Tongue (tissue), 1 donor: ENCODE results near the gene PRAMEF14. TPM values are rescaled to one million over a fixed set of nuclear protein-coding genes. Genes with fewer than 3 reads are reported as not detected.

Source experiments
- total RNA-seq: library from RNA; depleted of rRNA; stranded (reverse); fragments of >200 nt; gene quantifications from one replicate; pipeline ENCODE4 v1.2.3, GENCODE V29; 2014

The PRAMEF14 gene
- total RNA-seq, 1 donor from 2014 or later: not detected

Other genes with a start within 250 kb of the PRAMEF14 start
- gene HNRNPCL2, start 230.3 kb downstream of the PRAMEF14 start, total RNA-seq: not detected
- not detected for gene PRAMEF26, start 191.1 kb downstream of the PRAMEF14 start, total RNA-seq
- not detected for gene HNRNPCL4, start 181.5 kb downstream of the PRAMEF14 start, total RNA-seq
- not detected for gene PRAMEF9, start 175.3 kb downstream of the PRAMEF14 start, total RNA-seq
- gene PRAMEF13, start 145.7 kb downstream of the PRAMEF14 start, total RNA-seq: not detected
- not detected for gene PRAMEF18, start 121.0 kb downstream of the PRAMEF14 start, total RNA-seq
- not detected for gene PRAMEF5, start 92.9 kb downstream of the PRAMEF14 start, total RNA-seq
- gene PRAMEF8, start 62.0 kb downstream of the PRAMEF14 start, total RNA-seq: not detected
- not detected for gene PRAMEF33, start 43.6 kb downstream of the PRAMEF14 start, total RNA-seq
- gene PRAMEF15, start 31.6 kb downstream of the PRAMEF14 start, total RNA-seq: not detected
- not detected for gene PRAMEF19, start 24.8 kb upstream of the PRAMEF14 start, total RNA-seq
- not detected for gene PRAMEF17, start 42.5 kb upstream of the PRAMEF14 start, total RNA-seq
- not detected for gene PRAMEF20, start 63.3 kb upstream of the PRAMEF14 start, total RNA-seq
- gene LRRC38, start 166.9 kb upstream of the PRAMEF14 start, total RNA-seq: 14.0 TPM
- gene PDPN, start 236.7 kb upstream of the PRAMEF14 start, total RNA-seq: 10.5 TPM